ENCODE measurements around the gene ARPC1B.

ARPC1B gene

DNA sequence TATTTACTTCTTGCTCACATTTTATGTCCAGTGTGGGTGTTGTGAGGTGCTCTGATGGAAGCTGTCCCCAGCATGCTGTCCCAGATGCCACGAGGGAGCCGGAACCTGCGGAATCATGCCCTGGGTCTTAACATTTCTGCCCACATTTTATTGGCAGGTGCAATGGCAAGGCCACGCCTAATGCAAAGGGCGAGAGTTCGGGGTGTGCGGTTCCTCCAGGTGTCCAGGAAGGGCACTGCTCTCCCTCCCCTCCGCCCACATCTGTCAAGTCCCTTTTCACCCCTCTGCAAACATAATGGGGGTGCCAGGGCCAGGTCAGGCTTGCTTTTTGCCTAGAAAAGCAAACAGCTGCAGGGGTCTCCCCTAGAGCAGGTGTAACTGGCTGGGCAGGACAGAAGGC, 17.5 kb downstream of the ARPC1B start:
- no peak for DNase-seq

- DNase-seq = peak; percentile 33
Measured at GRCh38 chr7:99392659-99393354, 18.3 kb downstream of the ARPC1B start.

DNA sequence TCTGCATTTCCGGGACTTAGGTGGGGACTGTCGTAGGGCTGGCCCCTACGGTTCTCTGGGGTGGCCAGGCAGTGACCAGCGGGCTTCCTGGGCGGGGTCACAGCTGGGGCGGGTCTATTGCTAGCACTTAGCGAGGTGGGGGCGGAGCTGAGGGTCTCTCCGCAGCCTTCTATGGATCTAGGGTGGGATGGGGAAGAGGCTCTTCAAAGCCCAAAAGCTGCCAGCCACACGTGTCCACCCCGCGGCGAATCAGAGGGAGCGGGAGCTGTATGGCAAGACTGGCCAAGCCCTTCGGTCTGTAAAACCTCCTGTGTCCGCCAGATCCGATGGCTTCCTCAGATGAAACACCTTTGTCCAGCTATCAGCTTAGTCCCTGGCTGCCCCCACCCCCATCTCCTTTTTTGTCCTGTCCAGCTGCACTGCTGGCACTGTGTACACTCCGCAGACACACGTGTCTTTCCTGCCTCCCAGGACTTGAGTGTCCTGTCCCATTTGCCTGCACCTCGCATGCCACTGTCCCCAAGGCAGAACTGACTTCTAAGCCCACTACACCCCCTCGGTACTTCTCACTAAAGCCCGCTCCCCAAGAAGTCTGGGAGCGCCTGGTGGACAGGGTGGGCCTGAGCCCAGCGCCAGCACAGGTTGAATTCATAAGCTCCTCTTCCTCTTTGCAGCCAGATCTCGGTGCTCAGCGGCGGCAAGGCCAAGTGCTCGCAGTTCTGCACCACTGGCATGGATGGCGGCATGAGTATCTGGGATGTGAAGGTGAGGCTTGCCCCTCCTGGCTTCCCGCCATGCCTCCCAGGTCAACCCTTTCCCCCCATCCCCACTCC, 19.0 kb downstream of the ARPC1B start:
- DNase-seq = no peak

GRCh38 chr7:99394188-99394502, 19.6 kb downstream of the ARPC1B start:
- DNase-seq = no peak

DNA sequence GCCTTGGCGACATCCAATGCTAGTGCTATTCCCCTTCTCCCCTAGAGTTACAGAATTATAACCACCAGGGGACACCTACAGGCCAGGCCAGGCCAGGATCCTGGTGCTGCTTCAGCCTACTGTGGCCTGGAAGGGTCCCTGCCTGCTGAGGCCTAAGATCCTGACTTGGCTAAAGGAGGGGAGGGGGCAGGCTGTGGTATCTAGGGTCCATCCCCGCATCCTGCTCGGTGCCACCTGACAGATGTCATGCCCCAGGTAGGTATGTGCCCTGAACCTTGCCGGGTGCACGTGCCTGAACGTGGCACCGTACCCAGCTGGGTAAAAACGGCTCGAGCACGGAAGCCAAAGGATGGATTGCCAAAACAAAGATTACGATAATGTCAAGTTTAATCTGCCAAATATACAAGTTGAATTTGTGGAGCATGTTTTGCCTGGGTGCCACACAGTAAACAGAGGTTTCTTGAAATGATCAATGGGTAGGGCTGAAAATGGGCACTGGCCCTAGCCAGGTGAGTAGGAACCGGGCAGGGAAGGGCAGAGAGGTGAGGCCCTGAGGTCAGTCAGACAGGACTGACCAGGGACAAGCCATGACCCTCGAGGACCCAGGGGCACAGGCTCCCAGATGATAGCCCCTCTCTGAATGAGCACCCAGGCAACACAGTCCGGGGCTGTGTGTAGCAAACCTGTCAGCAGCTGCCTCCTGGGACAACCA, 21.2 kb downstream of the ARPC1B start:
- DNase-seq = no peak

- DNase-seq = no peak
Measured at GRCh38 chr7:99396418-99397296, 22.1 kb downstream of the ARPC1B start.

GRCh38 chr7:99397297-99397983, 22.9 kb downstream of the ARPC1B start:
- DNase-seq = no peak

GRCh38 chr7:99398891-99399445, 24.4 kb downstream of the ARPC1B start:
- no peak for DNase-seq

GRCh38 chr7:99399597-99399996, 25.1 kb downstream of the ARPC1B start:
- no peak for DNase-seq

- DNase-seq = no peak
Measured at GRCh38 chr7:99402854-99403253, 28.3 kb downstream of the ARPC1B start.

- no peak for DNase-seq
Measured at GRCh38 chr7:99403764-99404163, 29.2 kb downstream of the ARPC1B start.

- DNase-seq = no peak
Measured at GRCh38 chr7:99404235-99404976, 29.9 kb downstream of the ARPC1B start.

DNA sequence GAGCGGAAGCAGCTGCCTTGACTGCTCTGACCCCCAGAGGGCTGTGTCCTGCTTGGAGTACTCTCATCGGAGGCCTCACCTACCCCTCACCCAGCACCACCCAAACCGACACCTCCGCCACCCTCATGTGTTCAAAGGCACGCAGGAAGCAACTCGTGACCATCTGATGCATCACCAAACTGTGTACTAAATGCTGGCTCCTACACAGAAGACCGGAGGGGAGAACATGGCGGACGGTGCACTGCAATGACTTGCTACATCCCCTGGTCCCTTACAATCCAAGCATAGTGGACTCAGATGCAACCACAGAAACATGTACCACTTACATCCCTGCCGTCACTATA, 30.4 kb downstream of the ARPC1B start:
- DNase-seq = no peak

DNA sequence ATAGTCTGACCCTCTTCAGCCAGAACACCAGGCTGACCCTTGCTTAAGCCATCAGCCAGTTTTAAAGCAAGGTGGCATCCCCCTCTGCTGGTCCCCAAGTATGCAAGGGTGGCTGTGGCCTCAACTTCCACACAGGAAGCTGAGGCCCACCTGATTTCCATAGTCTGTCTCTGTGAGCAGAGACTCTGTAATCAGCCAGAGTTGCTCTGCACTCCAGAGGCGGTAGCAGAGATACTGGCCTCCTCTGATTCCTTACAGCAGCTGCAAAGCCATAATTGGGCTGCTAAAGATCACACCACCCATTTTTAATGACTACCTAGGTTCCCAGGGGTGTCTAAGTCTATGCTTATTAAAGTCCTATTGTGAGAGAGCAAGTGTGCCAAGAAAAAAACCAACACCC, 32.0 kb downstream of the ARPC1B start:
- no peak for DNase-seq

DNA sequence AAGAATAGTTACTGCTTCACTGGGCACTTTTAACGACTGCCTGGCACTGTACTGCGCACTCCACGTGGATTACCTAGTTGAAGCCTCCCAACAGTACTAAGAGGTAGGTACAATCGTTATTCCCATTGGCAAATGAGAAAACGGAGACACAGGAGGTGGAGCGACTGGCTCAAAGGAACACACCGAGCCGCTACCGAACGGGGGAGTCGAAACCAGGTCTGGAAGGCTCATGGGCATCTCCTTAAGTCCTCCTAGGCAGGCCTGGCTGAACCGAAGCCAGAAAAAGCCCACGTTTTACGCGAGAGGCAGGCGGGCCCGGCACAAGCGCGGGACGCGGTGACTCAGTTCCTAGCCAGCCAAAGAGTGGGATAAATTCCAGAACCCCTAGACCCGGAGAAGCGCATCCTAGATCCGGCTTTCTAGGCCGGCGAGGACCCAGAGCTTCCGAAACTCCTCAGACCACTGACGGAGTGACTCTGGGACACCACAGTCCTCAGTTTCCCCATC, 33.4 kb downstream of the ARPC1B start:
- DNase-seq = peak; percentile 78

GRCh38 chr7:99408379-99409191, 34.1 kb downstream of the ARPC1B start, which contains the start of the genes BUD31 and PDAP1:
BUD31 (plus strand) TSS chr7:99408969; CDS start chr7:99411093, 2,124 bp downstream.
PDAP1 (minus strand) TSS chr7:99408597; CDS start chr7:99408548, 49 bp downstream.
- DNase-seq = peak; percentile 94

GRCh38 chr7:99409192-99409572, 34.7 kb downstream of the ARPC1B start:
- no peak for DNase-seq

GRCh38 chr7:99409806-99410205, 35.3 kb downstream of the ARPC1B start:
- DNase-seq = no peak

GRCh38 chr7:99410635-99411034, 36.1 kb downstream of the ARPC1B start:
- DNase-seq = no peak

Measured in fibroblast of upper back skin (primary cell).